Osteoblast (primary cell): ENCODE measurements around the gene ARHGEF11. TPM values are rescaled to one million over a fixed set of nuclear protein-coding genes. Genes with fewer than 3 reads are reported as not detected.

Experiments used
- DNase-seq: peaks from one replicate; pipeline ENCODE4 v3.0.0; 2011; ENCODE audit warnings: low spot score, mixed read lengths; ENCODE audit not compliant: insufficient read length; ENCODE audit errors: missing footprints
- H2AFZ ChIP-seq: 2 replicates; pipeline ENCODE4 v1.6.0; 2011; ENCODE audit warnings: mild to moderate bottlenecking, low read length
- H3K27ac ChIP-seq: 2 replicates; pipeline ENCODE4 v1.5.1; 2011; ENCODE audit warnings: mild to moderate bottlenecking, low read depth, low read length, moderate library complexity
- H3K27me3 ChIP-seq: 2 replicates; pipeline ENCODE4 v1.6.0; 2012; ENCODE audit warnings: mild to moderate bottlenecking, control low read depth, inconsistent platforms, low read length, moderate library complexity; ENCODE audit not compliant: insufficient read depth
- H3K36me3 ChIP-seq: 2 replicates; pipeline ENCODE4 v1.5.1; 2011; ENCODE audit warnings: mild to moderate bottlenecking, low read length, control low read depth, moderate library complexity; ENCODE audit not compliant: insufficient read depth
- H3K4me1 ChIP-seq: 2 replicates; pipeline ENCODE4 v1.5.1; 2011; ENCODE audit warnings: mild to moderate bottlenecking, low read length, control low read depth, moderate library complexity; ENCODE audit not compliant: insufficient read depth
- H3K4me2 ChIP-seq: 2 replicates; pipeline ENCODE4 v1.6.0; 2011; ENCODE audit warnings: mild to moderate bottlenecking, low read length; ENCODE audit not compliant: insufficient read depth
- H3K4me3 ChIP-seq: fragments of 200-600 bp; sonication (generic); 3 replicates; pipeline ENCODE4 v1.5.1; 2012; ENCODE audit warnings: mild to moderate bottlenecking, low read length, inconsistent platforms; ENCODE audit not compliant: insufficient read depth
- H3K79me2 ChIP-seq: 2 replicates; pipeline ENCODE4 v1.6.0; 2012; ENCODE audit warnings: mild to moderate bottlenecking, low read length, control low read depth, inconsistent platforms; ENCODE audit not compliant: insufficient read depth
- H3K9me3 ChIP-seq: 2 replicates; pipeline ENCODE4 v1.5.1; 2011; ENCODE audit warnings: low read depth, low read length, control low read depth
- H4K20me1 ChIP-seq: 2 replicates; pipeline ENCODE4 v1.6.0; 2012; ENCODE audit warnings: mild to moderate bottlenecking, low read length, control low read depth; ENCODE audit not compliant: insufficient read depth
- CTCF ChIP-seq: IDR thresholded peaks from 2 replicates; pipeline ENCODE4 v1.5.1; 2011; ENCODE audit warnings: mild to moderate bottlenecking, low read depth, low read length, moderate library complexity; ENCODE audit errors: extremely low read depth
- total RNA-seq: library from RNA; depleted of rRNA; stranded (reverse); fragments of >200 nt; gene quantifications from 2 replicates; pipeline ENCODE4 v1.2.3, GENCODE V29; 2012

ARHGEF11 gene
- total RNA-seq, 1 donor, result 50.3 TPM

- peak overlapping the region; percentile 91 for H2AFZ ChIP-seq
- H3K36me3 ChIP-seq, result no peaks in the 10 kb centered on the region
- H3K79me2 ChIP-seq, result peaks cover 17% of the 10 kb centered on the region
- peak overlapping the region; percentile 89 for H3K4me2 ChIP-seq
- no peaks in the 10 kb centered on the region for H3K27me3 ChIP-seq
- H4K20me1 ChIP-seq, result peaks cover 3% of the 10 kb centered on the region
- no peaks in the 10 kb centered on the region for H3K9me3 ChIP-seq
- H3K4me1 ChIP-seq, result peaks cover 44% of the 10 kb centered on the region
- TF ChIP-seq CTCF, result peak; percentile 77
- no peak overlapping the region for H3K27ac ChIP-seq
- H3K4me3 ChIP-seq, result peak overlapping the region; percentile 64
- peak; percentile 98 for DNase-seq
Observed at GRCh38 chr1:156892190-156893047, 153.1 kb downstream of the ARHGEF11 start.

- peak overlapping the region; percentile 14 for H2AFZ ChIP-seq
- peaks cover 7% of the 10 kb centered on the region for H3K27me3 ChIP-seq
- H3K27ac ChIP-seq, result no peak overlapping the region
- peak; percentile 94 for TF ChIP-seq CTCF
- H3K4me2 ChIP-seq, result no peak overlapping the region
- no peaks in the 10 kb centered on the region for H3K9me3 ChIP-seq
- no peak overlapping the region for H3K4me3 ChIP-seq
- peak; percentile 94 for DNase-seq
- no peaks in the 10 kb centered on the region for H4K20me1 ChIP-seq
- peaks cover 20% of the 10 kb centered on the region for H3K4me1 ChIP-seq
- no peaks in the 10 kb centered on the region for H3K36me3 ChIP-seq
- peaks cover 15% of the 10 kb centered on the region for H3K79me2 ChIP-seq
Observed at GRCh38 chr1:156889802-156890580, 155.6 kb downstream of the ARHGEF11 start.

- no peak overlapping the region for H2AFZ ChIP-seq
- DNase-seq, result no peak
- H3K4me2 ChIP-seq, result no peak overlapping the region
- H3K27ac ChIP-seq, result no peak overlapping the region
- peaks cover 12% of the 10 kb centered on the region for H3K27me3 ChIP-seq
- H3K4me3 ChIP-seq, result no peak overlapping the region
- no peaks in the 10 kb centered on the region for H3K9me3 ChIP-seq
- peaks cover 6% of the 10 kb centered on the region for H3K4me1 ChIP-seq
- H3K79me2 ChIP-seq, result no peaks in the 10 kb centered on the region
- no peak for TF ChIP-seq CTCF
- no peaks in the 10 kb centered on the region for H3K36me3 ChIP-seq
- H4K20me1 ChIP-seq, result no peaks in the 10 kb centered on the region
Observed at GRCh38 chr1:156887734-156888133, 157.8 kb downstream of the ARHGEF11 start.

GRCh38 chr1:156887317-156887716 lies 158.2 kb downstream of the ARHGEF11 start:
- Histone ChIP-seq H3K4me2 (no peak overlapping the region), H2AFZ (no peak overlapping the region), H3K9me3 (no peaks in the 10 kb centered on the region), H3K79me2 (no peaks in the 10 kb centered on the region), H3K36me3 (no peaks in the 10 kb centered on the region), H4K20me1 (no peaks in the 10 kb centered on the region), H3K27ac (no peak overlapping the region), H3K27me3 (peaks cover 12% of the 10 kb centered on the region), H3K4me3 (no peak overlapping the region), H3K4me1 (peaks cover 3% of the 10 kb centered on the region)
- TF ChIP-seq CTCF, result no peak
- DNase-seq, result no peak
